Common myeloid progenitor, CD34-positive (primary cell): ENCODE data around the gene SLC19A1.

Experiments used
- CTCF ChIA-PET: fragments of 350-600 bp; sonication (Branson Sonifier 250); formaldehyde crosslinking; loops from one replicate; lab custom pipeline; 2021; ENCODE audit warnings: antibody characterized with exemption; lab: Charles Lee
- POLR2A ChIA-PET: fragments of 350-600 bp; sonication (Branson Sonifier 250); formaldehyde crosslinking; loops from one replicate; lab custom pipeline; 2021; ENCODE audit warnings: antibody characterized with exemption; lab: Charles Lee
- DNase-seq, 3 donors: peaks; one replicate each; pipeline versions ENCODE4 v3.0.0 to v3.0.0-alpha.2; 2013
- H3K27ac ChIP-seq, 2 experiments: 1 replicate in 1 of 2; 2 replicates in 1 of 2; pipeline ENCODE4 v1.7.0; 2013; ENCODE audit warnings: inconsistent platforms in 2 of 2, low read length in 2 of 2, mild to moderate bottlenecking in 2 of 2, low read depth in 1 of 2, moderate library complexity in 1 of 2; ENCODE audit not compliant: severe bottlenecking in 2 of 2, insufficient read depth in 1 of 2, poor library complexity in 1 of 2
- H3K27me3 ChIP-seq, 5 experiments: replicated peaks in 2 of 5; 1 replicate in 3 of 5; 2 replicates in 2 of 5; pipeline versions ENCODE4 v1.6.1 to v1.7.0; 2013; ENCODE audit warnings: low read length in 4 of 5, mild to moderate bottlenecking in 2 of 5, moderate library complexity in 2 of 5, inconsistent platforms in 1 of 5; ENCODE audit not compliant: insufficient read depth in 5 of 5, control insufficient read depth in 4 of 5
- H3K36me3 ChIP-seq, 4 experiments: 1 replicate in 2 of 4; 2 replicates in 2 of 4; pipeline versions ENCODE4 v1.6.1 to v1.7.0; 2013; ENCODE audit warnings: low read length in 3 of 4, control low read depth in 1 of 4, mild to moderate bottlenecking in 1 of 4; ENCODE audit not compliant: control insufficient read depth in 4 of 4, insufficient read depth in 4 of 4
- H3K4me1 ChIP-seq, 4 experiments: 1 replicate in 3 of 4; 2 replicates in 1 of 4; pipeline versions ENCODE4 v1.6.1 to v1.7.1; 2013; ENCODE audit warnings: low read length in 3 of 4, mild to moderate bottlenecking in 3 of 4, control low read depth in 1 of 4, inconsistent platforms in 1 of 4, moderate library complexity in 1 of 4; ENCODE audit not compliant: control insufficient read depth in 4 of 4, insufficient read depth in 4 of 4; ENCODE audit errors: control extremely low read depth in 1 of 4
- H3K4me3 ChIP-seq, 7 experiments: 1 replicate in 4 of 7; 2 replicates in 3 of 7; pipeline versions ENCODE4 v1.5.1 to v1.7.0; 2013; ENCODE audit warnings: mild to moderate bottlenecking in 7 of 7, low read length in 6 of 7, moderate library complexity in 6 of 7, inconsistent platforms in 2 of 7, low read depth in 2 of 7, control low read depth in 1 of 7; ENCODE audit not compliant: insufficient read depth in 4 of 7, control insufficient read depth in 1 of 7; ENCODE audit errors: extremely low read depth in 1 of 7
- H3K9me3 ChIP-seq, 5 experiments: 1 replicate in 4 of 5; 2 replicates in 1 of 5; pipeline versions ENCODE4 v1.6.1 to v1.7.1; 2013; ENCODE audit warnings: low read length in 4 of 5, mild to moderate bottlenecking in 2 of 5, inconsistent platforms in 1 of 5, low read depth in 1 of 5, moderate library complexity in 1 of 5; ENCODE audit not compliant: control insufficient read depth in 4 of 5, insufficient read depth in 2 of 5; ENCODE audit errors: control extremely low read depth in 1 of 5
- WGBS: methylation state at CpG from one replicate; pipeline ENCODE4 v1.1.5; 2013; ENCODE audit not compliant: insufficient coverage; 5-methylcytosine and 5-hydroxymethylcytosine counted together

SLC19A1 gene

DNA sequence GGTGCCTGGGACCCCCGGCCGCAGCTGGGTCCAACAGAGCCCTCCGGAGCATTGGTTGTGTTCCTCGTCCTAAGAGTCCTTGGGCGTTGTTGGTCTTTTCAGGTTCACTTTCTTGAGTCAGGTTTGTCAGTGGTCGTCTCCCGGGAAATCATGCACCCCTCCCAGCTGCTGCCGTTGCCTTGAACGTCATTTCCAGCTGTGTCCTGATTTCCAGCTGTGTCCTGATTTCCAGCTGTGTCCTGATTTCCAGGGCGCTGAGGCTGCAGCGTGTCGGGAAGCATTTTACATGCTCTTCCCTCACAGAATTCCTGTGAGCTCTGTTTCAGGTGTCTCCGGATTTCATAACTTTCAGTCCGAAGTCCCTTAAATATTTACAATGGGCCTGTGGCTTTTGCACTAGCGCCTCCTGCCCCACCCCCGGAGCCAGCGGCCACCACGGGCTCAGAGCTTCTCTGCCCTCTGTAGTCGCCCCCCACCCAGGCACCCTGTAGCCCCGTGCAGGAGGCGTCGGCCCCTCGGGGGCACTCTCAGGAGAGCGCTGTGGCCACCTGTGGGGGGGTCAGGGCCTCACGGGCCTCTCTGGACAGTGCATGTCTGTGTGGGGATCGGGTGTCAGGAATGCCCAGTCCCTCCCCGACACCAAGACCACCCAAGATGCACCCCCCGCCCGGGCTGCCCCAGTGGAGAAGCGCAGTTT lies 70.6 kb downstream of the SLC19A1 start:
- WGBS = 94% methylated on average over 23 of the region's 30 CpGs
- Histone ChIP-seq H3K27me3 (no peaks in the 10 kb centered on the region), H3K27ac (no peak overlapping the region), H3K9me3 (no peaks in the 10 kb centered on the region), H3K4me3 (no peak overlapping the region), H3K4me1 (no peaks in the 10 kb centered on the region), H3K36me3 (no peaks in the 10 kb centered on the region)
- POLR2A ChIA-PET = interaction anchor here (0.7 kb wide), 1 partner anchor 165 kb away, joined by 5 read pairs; no protein-coding TSS in a partner anchor
- no peak for DNase-seq
- CTCF ChIA-PET = interaction anchor here (0.6 to 1.0 kb wide), 2 partner anchors 9 to 348 kb away, joined by 3 read pairs; no protein-coding TSS in a partner anchor

DNA sequence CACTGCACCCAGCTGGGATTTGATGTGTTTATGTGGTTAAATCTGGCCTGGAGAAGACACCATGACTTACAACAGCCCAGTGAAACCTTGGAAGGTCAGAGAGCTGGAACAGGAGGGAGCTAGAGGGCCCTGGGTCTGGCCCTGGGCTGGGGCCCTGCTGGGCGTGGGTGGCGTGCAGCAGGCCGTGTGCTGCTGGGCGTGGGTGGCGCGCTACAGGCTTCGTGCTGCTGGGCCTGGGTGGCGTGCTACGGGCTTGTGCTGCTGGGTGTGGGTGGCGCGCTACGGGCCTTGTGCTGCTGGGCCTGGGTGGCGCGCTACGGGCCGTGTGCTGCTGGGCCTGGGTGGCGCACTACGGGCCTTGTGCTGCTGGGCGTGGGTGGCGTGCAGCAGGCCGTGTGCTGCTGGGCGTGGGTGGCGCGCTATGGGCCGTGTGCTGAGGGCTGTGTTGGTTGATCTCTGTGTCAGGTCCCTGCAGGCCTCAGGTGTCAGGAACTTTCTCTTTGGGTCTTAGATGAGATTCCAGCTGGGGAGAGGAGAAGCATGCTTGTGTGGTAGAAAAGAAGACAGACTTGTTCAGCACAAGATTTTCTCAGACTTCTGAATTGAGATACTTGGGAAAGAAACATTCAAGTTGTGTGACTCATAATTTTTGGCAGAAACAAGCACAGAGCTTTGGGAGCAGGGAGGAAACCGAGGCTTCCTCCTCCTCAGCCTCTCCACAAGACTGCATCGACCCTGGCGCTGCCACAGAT lies 71.3 kb downstream of the SLC19A1 start:
- H3K4me3 ChIP-seq = no peak overlapping the region
- no peaks in the 10 kb centered on the region for H3K4me1 ChIP-seq
- ChIA-PET CTCF (interaction anchor here (1.0 kb wide), 1 partner anchor 10 kb away, joined by 3 read pairs; no protein-coding TSS in a partner anchor), POLR2A (no interaction called here)
- no peak for DNase-seq
- no peaks in the 10 kb centered on the region for H3K9me3 ChIP-seq
- H3K36me3 ChIP-seq = no peaks in the 10 kb centered on the region
- no peaks in the 10 kb centered on the region for H3K27me3 ChIP-seq
- no peak overlapping the region for H3K27ac ChIP-seq
- 96% methylated on average over 25 of the region's 28 CpGs for WGBS

DNA sequence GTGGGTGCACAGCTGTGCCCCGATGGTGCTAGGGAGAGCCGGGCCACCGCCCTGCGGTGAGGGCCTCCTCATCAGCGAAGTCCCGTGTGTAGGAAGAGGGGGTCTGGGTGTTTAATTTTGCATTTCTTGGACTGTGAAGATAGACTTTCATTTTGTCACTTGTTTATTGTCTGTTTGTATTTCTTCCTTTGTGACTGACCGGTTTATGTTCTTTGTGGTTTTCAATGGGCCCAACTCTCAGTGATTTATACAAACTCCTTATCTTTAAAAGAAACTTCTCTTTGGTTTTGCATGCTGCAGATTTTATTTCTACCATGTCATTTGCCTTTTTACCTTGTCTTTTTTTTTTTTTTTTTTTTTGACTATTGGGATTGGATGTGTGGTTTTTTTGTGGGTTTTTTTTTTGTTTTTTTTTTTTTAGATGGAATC lies 72.1 kb downstream of the SLC19A1 start:
- ChIA-PET CTCF (interaction anchor here (0.7 kb wide), 1 partner anchor 10 kb away, joined by 3 read pairs; no protein-coding TSS in a partner anchor), POLR2A (no interaction called here)
- Histone ChIP-seq H3K9me3 (no peaks in the 10 kb centered on the region), H3K4me3 (no peak overlapping the region), H3K36me3 (no peaks in the 10 kb centered on the region), H3K27ac (no peak overlapping the region), H3K27me3 (no peaks in the 10 kb centered on the region), H3K4me1 (no peaks in the 10 kb centered on the region)
- whole genome bisulfite sequencing = 87% methylated on average over 4 of the region's 7 CpGs
- DNase-seq = no peak

DNA sequence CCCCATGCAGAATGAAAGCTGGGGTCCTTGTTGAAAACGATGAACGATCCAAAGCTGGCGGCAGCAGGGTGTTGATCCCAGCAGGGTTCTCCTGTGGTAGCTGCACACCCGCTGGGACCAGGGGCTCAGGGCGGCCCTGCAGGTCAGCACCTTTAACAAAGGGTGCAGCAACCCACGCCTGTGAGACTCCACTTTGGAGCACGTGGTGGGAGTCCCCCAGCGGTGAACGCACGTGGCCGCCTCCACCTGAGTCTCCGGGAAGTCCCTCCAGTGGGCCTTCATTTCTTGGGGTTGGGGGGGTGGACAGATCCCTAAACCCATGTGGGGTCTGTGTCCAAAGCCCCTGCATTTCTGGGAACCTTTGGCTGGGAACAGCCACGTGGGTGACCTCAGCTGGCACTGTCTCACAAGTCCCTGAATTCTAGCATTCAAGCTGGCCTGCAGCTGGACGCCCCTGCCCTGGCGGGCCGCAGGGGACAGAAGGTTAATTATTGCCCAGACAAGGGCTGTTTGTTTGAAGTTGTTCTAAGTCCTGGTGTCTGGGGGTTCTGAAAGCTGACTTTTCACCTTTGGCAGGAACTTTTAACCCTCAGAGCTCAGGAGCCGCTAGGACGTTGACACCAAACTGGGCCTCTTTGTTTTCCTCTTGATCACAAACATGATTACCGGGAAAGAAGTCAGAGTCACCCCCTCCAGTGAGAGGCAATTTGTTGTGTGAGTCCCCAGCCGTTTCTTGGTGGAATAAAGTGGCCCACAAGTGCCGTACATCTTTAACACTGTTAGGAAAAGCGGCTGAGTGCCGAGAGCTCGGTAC lies 72.8 kb downstream of the SLC19A1 start:
- Histone ChIP-seq H3K9me3 (no peaks in the 10 kb centered on the region), H3K4me1 (no peaks in the 10 kb centered on the region), H3K27me3 (peaks cover 0 to 4% (median 0%) of the 10 kb centered on the region in 5 experiments), H3K27ac (no peak overlapping the region), H3K4me3 (no peak overlapping the region), H3K36me3 (no peaks in the 10 kb centered on the region)
- DNase-seq = no peak
- 95% methylated on average over 24 of the region's 24 CpGs for WGBS
- ChIA-PET POLR2A (no interaction called here), CTCF (interaction anchor here (0.7 to 1.1 kb wide), 2 partner anchors 9 to 10 kb away, joined by 3 to 5 read pairs; no protein-coding TSS in a partner anchor)

DNA sequence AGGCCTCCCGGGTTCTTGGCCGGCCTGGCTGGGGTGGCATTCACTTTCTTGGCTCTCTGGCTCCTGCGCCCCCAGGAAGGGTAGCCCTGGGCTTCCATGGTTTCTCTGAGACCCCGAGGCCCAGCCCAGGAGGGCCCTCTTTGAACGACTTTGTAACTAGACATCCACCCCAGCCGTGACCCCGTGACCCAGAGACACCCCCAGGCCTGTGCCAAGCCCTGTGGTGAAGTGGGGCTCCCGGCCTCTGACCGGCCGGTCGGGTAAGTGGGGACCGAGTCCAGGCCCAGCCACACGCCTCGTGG lies 73.3 kb downstream of the SLC19A1 start:
- POLR2A ChIA-PET = no interaction called here
- no peaks in the 10 kb centered on the region for H3K9me3 ChIP-seq
- H3K36me3 ChIP-seq = no peaks in the 10 kb centered on the region
- WGBS = 96% methylated on average over 13 of the region's 14 CpGs
- H3K27me3 ChIP-seq = peaks cover 0 to 4% (median 2%) of the 10 kb centered on the region in 5 experiments
- no peak overlapping the region for H3K4me3 ChIP-seq
- H3K4me1 ChIP-seq = no peaks in the 10 kb centered on the region
- DNase-seq = no peak
- CTCF ChIA-PET = interaction anchor here (1.1 kb wide), 1 partner anchor 9 kb away, joined by 5 read pairs; no protein-coding TSS in a partner anchor
- no peak overlapping the region for H3K27ac ChIP-seq

DNA sequence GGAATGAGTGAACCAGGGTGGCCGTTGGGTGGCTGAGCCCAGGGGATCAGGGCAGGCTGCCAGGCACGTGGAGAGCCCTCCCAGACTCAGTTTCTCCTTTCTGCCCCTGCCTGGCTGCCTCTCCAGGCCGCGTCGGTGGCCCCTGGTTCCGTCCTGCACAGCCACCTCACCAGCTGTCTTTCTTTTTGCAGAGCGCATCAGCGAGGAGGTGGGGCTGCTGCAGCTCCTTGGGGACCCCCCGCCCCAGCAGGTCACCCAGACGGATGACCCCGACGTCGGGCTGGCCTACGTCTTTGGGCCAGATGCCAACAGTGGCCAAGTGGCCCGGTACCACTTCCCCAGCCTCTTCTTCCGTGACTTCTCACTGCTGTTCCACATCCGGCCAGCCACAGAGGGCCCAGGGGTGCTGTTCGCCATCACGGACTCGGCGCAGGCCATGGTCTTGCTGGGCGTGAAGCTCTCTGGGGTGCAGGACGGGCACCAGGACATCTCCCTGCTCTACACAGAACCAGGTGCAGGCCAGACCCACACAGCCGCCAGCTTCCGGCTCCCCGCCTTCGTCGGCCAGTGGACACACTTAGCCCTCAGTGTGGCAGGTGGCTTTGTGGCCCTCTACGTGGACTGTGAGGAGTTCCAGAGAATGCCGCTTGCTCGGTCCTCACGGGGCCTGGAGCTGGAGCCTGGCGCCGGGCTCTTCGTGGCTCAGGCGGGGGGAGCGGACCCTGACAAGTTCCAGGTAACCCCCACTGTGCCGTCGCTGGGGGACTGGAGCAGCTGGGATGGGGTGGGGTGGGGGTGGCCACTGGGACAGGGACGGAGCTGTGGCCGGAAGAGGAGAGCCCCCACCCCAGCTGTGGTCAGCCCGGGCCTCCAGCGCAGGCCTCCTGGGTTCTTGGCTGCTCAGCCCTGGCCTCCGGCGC lies 73.9 kb downstream of the SLC19A1 start:
- ChIA-PET POLR2A (no interaction called here), CTCF (interaction anchor here (1.1 kb wide), 1 partner anchor 10 kb away, joined by 5 read pairs; no protein-coding TSS in a partner anchor)
- Histone ChIP-seq H3K36me3 (no peaks in the 10 kb centered on the region), H3K27ac (no peak overlapping the region), H3K9me3 (peaks cover 0 to 1% (median 0%) of the 10 kb centered on the region in 5 experiments), H3K4me1 (no peaks in the 10 kb centered on the region), H3K4me3 (no peak overlapping the region), H3K27me3 (peaks cover 0 to 6% (median 4%) of the 10 kb centered on the region in 5 experiments)
- WGBS = 96% methylated on average over 40 of the region's 45 CpGs
- no peak for DNase-seq
